ENCODE measurements around the gene ERBB4.
"Not testable (repeated sequence)": the region's sequence is repeated elsewhere in the genome, so short reads cannot be mapped to it uniquely, and the experiment has no call there.

Gene ERBB4

DNA sequence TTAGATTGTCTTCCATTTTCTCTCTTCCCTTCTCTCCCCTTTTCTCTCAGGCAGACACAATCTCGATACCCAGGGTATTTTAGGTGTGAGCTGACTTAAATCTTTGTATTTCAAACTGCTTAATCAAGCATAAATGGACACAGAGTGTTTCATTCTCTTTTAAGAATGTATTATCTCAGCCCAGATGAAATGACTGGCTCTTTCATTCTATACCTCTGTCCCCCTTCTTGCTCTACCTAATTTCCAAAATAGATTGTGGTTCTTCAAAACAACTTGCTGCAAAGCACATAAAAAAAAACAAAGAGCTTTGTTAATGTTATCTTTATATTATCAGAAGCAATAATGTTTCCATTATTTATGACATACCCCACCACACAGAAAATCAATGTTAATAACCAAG lies 514.6 kb downstream of the ERBB4 start:
- Histone ChIP-seq H3K9ac (ENCODE audit: low read length) (no peak overlapping the region), H3K9me3 (ENCODE audit: control insufficient read depth, low read length) (no peaks in the 10 kb centered on the region), H3K4me1 (ENCODE audit: control insufficient read depth, insufficient read depth, low read length) (no peaks in the 10 kb centered on the region), H3K36me3 (ENCODE audit: control insufficient read depth, insufficient read depth, low read length) (no peaks in the 10 kb centered on the region), H3K4me3 (ENCODE audit: low read length) (no peak overlapping the region), H3K27me3 (ENCODE audit: control insufficient read depth, insufficient read depth, low read length) (no peaks in the 10 kb centered on the region)

DNA sequence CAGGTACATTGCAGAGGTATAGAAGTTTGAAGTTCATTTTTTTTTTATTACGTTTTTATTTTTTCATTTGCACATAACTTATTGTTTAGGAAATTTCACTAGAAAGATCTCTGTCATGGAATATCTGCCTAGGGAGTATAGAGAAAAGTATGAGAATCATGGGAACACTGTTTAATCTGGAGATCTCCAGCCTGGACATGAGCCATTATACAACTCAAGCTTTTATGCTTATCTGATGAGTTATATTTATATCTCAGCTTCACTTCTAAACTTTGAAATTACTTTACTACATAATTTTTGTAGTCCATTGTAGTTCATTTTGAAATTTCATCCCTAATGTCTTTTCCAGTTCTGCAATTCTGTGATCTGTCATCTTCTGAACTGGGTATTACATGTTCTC lies 515.6 kb downstream of the ERBB4 start:
- H3K9me3 ChIP-seq (ENCODE audit: control insufficient read depth, low read length), result no peaks in the 10 kb centered on the region
- no peak overlapping the region for H3K9ac ChIP-seq (ENCODE audit: low read length)
- H3K4me1 ChIP-seq (ENCODE audit: control insufficient read depth, insufficient read depth, low read length), result no peaks in the 10 kb centered on the region
- no peaks in the 10 kb centered on the region for H3K27me3 ChIP-seq (ENCODE audit: control insufficient read depth, insufficient read depth, low read length)
- no peaks in the 10 kb centered on the region for H3K36me3 ChIP-seq (ENCODE audit: control insufficient read depth, insufficient read depth, low read length)
- H3K4me3 ChIP-seq (ENCODE audit: low read length), result no peak overlapping the region

GRCh38 chr2:212021947-212022346 lies 516.7 kb downstream of the ERBB4 start:
- Histone ChIP-seq H3K4me1 (ENCODE audit: control insufficient read depth, insufficient read depth, low read length) (no peaks in the 10 kb centered on the region), H3K9ac (ENCODE audit: low read length) (no peak overlapping the region), H3K36me3 (ENCODE audit: control insufficient read depth, insufficient read depth, low read length) (no peaks in the 10 kb centered on the region), H3K4me3 (ENCODE audit: low read length) (no peak overlapping the region), H3K9me3 (ENCODE audit: control insufficient read depth, low read length) (no peaks in the 10 kb centered on the region), H3K27me3 (ENCODE audit: control insufficient read depth, insufficient read depth, low read length) (no peaks in the 10 kb centered on the region)

DNA sequence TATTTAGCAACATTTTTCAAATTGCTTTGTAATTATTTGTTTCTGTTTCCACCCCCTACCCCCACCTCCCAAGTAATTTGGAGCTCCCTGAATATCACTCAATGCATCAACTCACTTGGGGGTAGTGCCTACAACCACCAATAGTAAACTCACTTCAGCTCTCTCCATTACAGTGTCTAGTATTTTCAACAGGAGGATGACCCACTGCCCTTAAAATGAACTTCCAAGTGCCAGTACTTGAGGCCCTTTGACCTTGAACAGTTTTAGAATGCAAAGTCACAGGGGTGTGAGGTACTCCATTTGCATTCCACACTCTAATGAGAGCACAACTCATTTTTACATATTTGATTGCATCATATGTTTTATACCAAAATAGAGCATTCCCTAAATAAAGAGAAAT lies 523.0 kb downstream of the ERBB4 start:
- Histone ChIP-seq H3K4me1 (ENCODE audit: control insufficient read depth, insufficient read depth, low read length) (no peaks in the 10 kb centered on the region), H3K4me3 (ENCODE audit: low read length) (no peak overlapping the region), H3K9ac (ENCODE audit: low read length) (no peak overlapping the region), H3K9me3 (ENCODE audit: control insufficient read depth, low read length) (no peaks in the 10 kb centered on the region), H3K27me3 (ENCODE audit: control insufficient read depth, insufficient read depth, low read length) (no peaks in the 10 kb centered on the region), H3K36me3 (ENCODE audit: control insufficient read depth, insufficient read depth, low read length) (no peaks in the 10 kb centered on the region)

DNA sequence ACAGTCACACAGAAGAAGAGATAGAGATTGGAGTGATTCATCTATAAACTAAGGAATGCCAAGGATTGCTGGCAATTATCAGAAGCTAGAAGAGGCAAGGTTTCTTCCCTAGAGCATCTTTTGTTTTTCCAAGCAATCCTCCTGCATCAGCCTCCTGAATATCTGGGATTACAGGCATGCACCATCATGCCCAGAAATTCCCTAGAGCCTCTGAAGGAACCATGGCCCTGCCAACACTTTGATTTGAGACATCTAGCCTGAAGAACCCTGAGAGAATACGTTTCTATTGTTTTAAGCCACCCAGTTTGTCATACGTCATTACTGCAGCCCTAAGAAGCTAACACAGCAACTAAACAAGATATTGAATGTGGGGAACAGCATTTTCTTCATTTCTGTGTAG lies 525.0 kb downstream of the ERBB4 start:
- H3K9me3 ChIP-seq (ENCODE audit: control insufficient read depth, low read length), result no peaks in the 10 kb centered on the region
- H3K27me3 ChIP-seq (ENCODE audit: control insufficient read depth, insufficient read depth, low read length), result no peaks in the 10 kb centered on the region
- H3K4me1 ChIP-seq (ENCODE audit: control insufficient read depth, insufficient read depth, low read length), result no peaks in the 10 kb centered on the region
- H3K9ac ChIP-seq (ENCODE audit: low read length), result no peak overlapping the region
- no peaks in the 10 kb centered on the region for H3K36me3 ChIP-seq (ENCODE audit: control insufficient read depth, insufficient read depth, low read length)
- no peak overlapping the region for H3K4me3 ChIP-seq (ENCODE audit: low read length)

DNA sequence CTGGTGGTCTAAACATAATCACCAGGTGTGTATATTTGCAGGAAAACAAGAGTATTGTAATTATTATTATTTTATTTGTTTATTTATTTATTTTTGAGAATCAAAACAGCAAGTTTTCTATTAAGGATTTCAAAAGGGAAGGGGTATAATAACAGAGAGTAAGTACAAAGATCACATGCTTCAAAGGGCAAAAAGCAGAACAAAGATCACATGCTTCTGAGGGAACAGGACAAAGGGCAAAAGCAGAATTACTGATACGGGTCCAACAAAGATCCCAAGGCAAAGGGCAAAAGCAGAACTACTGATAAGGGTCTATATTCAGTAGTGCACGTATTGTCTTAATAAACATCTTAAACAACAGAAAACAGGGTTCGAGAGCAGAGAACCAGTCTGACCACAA lies 528.3 kb downstream of the ERBB4 start:
- not testable (repeated sequence) for H3K9me3 ChIP-seq (ENCODE audit: control insufficient read depth, low read length); H3K4me1 ChIP-seq (ENCODE audit: control insufficient read depth, insufficient read depth, low read length); H3K27me3 ChIP-seq (ENCODE audit: control insufficient read depth, insufficient read depth, low read length); H3K36me3 ChIP-seq (ENCODE audit: control insufficient read depth, insufficient read depth, low read length); H3K9ac ChIP-seq (ENCODE audit: low read length); H3K4me3 ChIP-seq (ENCODE audit: low read length)

- no peak overlapping the region for H3K4me3 ChIP-seq (ENCODE audit: low read length)
- H3K9ac ChIP-seq (ENCODE audit: low read length), result no peak overlapping the region
- no peaks in the 10 kb centered on the region for H3K4me1 ChIP-seq (ENCODE audit: control insufficient read depth, insufficient read depth, low read length)
- no peaks in the 10 kb centered on the region for H3K27me3 ChIP-seq (ENCODE audit: control insufficient read depth, insufficient read depth, low read length)
- H3K36me3 ChIP-seq (ENCODE audit: control insufficient read depth, insufficient read depth, low read length), result no peaks in the 10 kb centered on the region
- H3K9me3 ChIP-seq (ENCODE audit: control insufficient read depth, low read length), result no peaks in the 10 kb centered on the region
These were observed 530.6 kb downstream of the ERBB4 start for GRCh38 chr2:212007972-212008371.

DNA sequence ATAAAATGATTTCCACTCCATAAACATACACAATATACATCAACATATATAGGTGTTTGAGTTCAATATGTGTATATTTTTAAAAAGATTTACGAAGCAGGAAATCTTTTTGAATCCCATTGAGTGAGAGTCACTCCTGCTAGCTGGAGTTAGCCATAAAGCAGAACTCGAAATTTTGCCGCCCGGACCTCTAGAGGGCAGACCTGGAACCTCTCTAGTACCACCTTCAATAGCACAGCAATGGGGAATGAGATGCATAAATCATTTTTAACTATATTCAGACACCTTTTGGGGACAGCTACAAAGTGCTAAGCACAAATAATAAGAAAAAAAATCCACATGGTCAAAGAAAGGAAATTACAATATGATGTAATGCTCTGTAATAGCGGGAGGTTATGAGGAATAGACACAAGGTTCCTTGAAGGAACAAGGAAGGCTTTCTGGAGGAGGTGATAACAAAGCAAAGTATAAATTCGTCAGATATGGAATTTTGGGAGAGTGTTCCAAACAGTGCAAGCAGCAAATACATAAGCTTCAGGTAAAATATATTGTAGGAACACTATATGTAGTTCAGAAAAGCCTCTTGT lies 533.4 kb downstream of the ERBB4 start:
- Histone ChIP-seq H3K36me3 (ENCODE audit: control insufficient read depth, insufficient read depth, low read length) (no peaks in the 10 kb centered on the region), H3K9ac (ENCODE audit: low read length) (no peak overlapping the region), H3K9me3 (ENCODE audit: control insufficient read depth, low read length) (no peaks in the 10 kb centered on the region), H3K27me3 (ENCODE audit: control insufficient read depth, insufficient read depth, low read length) (no peaks in the 10 kb centered on the region), H3K4me3 (ENCODE audit: low read length) (no peak overlapping the region), H3K4me1 (ENCODE audit: control insufficient read depth, insufficient read depth, low read length) (no peaks in the 10 kb centered on the region)

GRCh38 chr2:212001325-212001724 lies 537.3 kb downstream of the ERBB4 start:
- no peaks in the 10 kb centered on the region for H3K36me3 ChIP-seq (ENCODE audit: control insufficient read depth, insufficient read depth, low read length)
- H3K9ac ChIP-seq (ENCODE audit: low read length), result no peak overlapping the region
- H3K4me1 ChIP-seq (ENCODE audit: control insufficient read depth, insufficient read depth, low read length), result no peaks in the 10 kb centered on the region
- no peaks in the 10 kb centered on the region for H3K9me3 ChIP-seq (ENCODE audit: control insufficient read depth, low read length)
- no peak overlapping the region for H3K4me3 ChIP-seq (ENCODE audit: low read length)
- H3K27me3 ChIP-seq (ENCODE audit: control insufficient read depth, insufficient read depth, low read length), result no peaks in the 10 kb centered on the region

DNA sequence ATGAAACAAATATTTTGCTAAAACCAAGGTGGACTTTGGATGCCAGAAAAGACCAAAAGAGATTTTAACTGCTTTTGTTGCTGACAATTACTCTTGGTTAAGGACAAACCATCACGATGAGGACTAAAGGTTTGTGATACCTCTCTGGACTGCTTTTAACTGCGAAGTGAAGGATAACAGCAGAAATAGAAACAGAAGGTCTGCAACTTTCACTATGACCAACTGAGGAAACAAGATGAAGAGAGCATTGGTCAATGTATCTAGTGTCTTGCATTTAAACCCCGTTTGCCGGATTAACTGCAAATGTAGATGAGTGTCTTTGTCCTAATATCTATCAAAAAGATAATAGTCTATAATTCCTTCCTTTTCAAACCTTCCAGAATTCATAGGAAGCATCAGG lies 541.7 kb downstream of the ERBB4 start:
- H3K4me3 ChIP-seq (ENCODE audit: low read length), result no peak overlapping the region

GRCh38 chr2:211994806-211995205 lies 543.8 kb downstream of the ERBB4 start:
- H3K4me3 ChIP-seq (ENCODE audit: low read length), result no peak overlapping the region
- H3K9me3 ChIP-seq (ENCODE audit: control insufficient read depth, low read length), result no peaks in the 10 kb centered on the region
- no peaks in the 10 kb centered on the region for H3K27me3 ChIP-seq (ENCODE audit: control insufficient read depth, insufficient read depth, low read length)
- no peaks in the 10 kb centered on the region for H3K4me1 ChIP-seq (ENCODE audit: control insufficient read depth, insufficient read depth, low read length)
- no peaks in the 10 kb centered on the region for H3K36me3 ChIP-seq (ENCODE audit: control insufficient read depth, insufficient read depth, low read length)
- H3K9ac ChIP-seq (ENCODE audit: low read length), result no peak overlapping the region

More for the DNA sequence above, 541.7 kb downstream of the ERBB4 start:
- H3K9me3 ChIP-seq (ENCODE audit: control insufficient read depth, low read length), result no peaks in the 10 kb centered on the region
- H3K36me3 ChIP-seq (ENCODE audit: control insufficient read depth, insufficient read depth, low read length), result no peaks in the 10 kb centered on the region
- H3K27me3 ChIP-seq (ENCODE audit: control insufficient read depth, insufficient read depth, low read length), result no peaks in the 10 kb centered on the region
- no peaks in the 10 kb centered on the region for H3K4me1 ChIP-seq (ENCODE audit: control insufficient read depth, insufficient read depth, low read length)
- H3K9ac ChIP-seq (ENCODE audit: low read length), result no peak overlapping the region

DNA sequence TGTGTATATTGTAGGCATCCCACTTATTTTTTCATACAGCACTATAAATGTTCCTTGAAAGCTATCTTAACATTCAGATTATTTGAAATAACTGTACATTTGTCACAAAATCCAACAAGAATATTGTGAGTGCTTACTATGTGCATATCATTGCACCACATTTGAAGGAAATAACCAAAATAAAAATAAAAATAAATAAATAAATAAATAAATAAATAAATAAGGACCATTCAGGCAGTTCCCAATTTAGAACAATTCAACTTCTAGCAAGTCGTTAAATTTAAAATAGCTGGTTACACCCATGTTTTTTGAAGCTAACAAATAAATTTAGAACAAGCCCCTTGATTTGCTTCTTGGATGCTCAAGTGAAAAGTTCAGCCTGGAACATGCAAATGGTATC lies 548.3 kb downstream of the ERBB4 start:
- Histone ChIP-seq H3K4me3 (ENCODE audit: low read length) (no peak overlapping the region), H3K4me1 (ENCODE audit: control insufficient read depth, insufficient read depth, low read length) (no peaks in the 10 kb centered on the region), H3K9ac (ENCODE audit: low read length) (no peak overlapping the region), H3K9me3 (ENCODE audit: control insufficient read depth, low read length) (no peaks in the 10 kb centered on the region), H3K27me3 (ENCODE audit: control insufficient read depth, insufficient read depth, low read length) (no peaks in the 10 kb centered on the region), H3K36me3 (ENCODE audit: control insufficient read depth, insufficient read depth, low read length) (no peaks in the 10 kb centered on the region)

- Histone ChIP-seq H3K9me3 (ENCODE audit: control insufficient read depth, low read length) (no peaks in the 10 kb centered on the region), H3K4me3 (ENCODE audit: low read length) (no peak overlapping the region), H3K9ac (ENCODE audit: low read length) (no peak overlapping the region), H3K36me3 (ENCODE audit: control insufficient read depth, insufficient read depth, low read length) (no peaks in the 10 kb centered on the region), H3K4me1 (ENCODE audit: control insufficient read depth, insufficient read depth, low read length) (no peaks in the 10 kb centered on the region), H3K27me3 (ENCODE audit: control insufficient read depth, insufficient read depth, low read length) (no peaks in the 10 kb centered on the region)
These were observed 552.3 kb downstream of the ERBB4 start for GRCh38 chr2:211986313-211986712.
